ENCODE results near the gene ZC3HAV1. TPM values are rescaled to one million over a fixed set of nuclear protein-coding genes. Genes with fewer than 3 reads are reported as not detected.
"Not testable (repeated sequence)": the region's sequence is repeated elsewhere in the genome, so short reads cannot be mapped to it uniquely, and the experiment has no call there.

Gene ZC3HAV1
- total RNA-seq, 2 experiments from 2014 or later = 110 to 120 TPM

DNA sequence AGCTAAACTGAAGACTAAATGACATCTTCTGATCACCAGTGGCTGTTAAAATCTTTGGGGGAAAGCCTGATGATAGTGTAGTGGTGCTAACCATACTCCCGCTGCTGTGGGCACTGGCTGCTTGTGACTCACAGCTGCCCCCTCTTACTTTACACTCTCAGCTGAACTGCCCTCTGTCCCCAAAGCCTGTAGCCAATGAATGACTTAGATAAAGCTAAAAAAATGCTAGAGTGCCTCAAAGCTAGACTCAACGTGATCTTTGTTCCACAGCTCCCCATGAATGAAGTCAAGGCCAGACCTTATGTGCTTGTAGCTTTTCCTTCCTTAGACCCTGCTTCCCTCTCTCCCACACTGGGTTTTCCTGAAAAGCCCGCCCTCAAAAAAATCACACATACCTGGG lies 80.2 kb downstream of the ZC3HAV1 start:
- Mint-ChIP-seq H3K4me3 (no peak overlapping the region), H3K4me1 (peaks cover 12% of the 10 kb centered on the region), H3K27me3 (no peaks in the 10 kb centered on the region), H3K36me3 (ENCODE audit: low read depth) (peaks cover 57% of the 10 kb centered on the region), H3K27ac (no peak overlapping the region), H3K9me3 (ENCODE audit: low read depth) (no peaks in the 10 kb centered on the region)
- DNase-seq = no peak
- ChIA-PET CTCF (interaction anchor here (0.7 to 1.1 kb wide), 2 partner anchors 49 to 456 kb away, joined by 3 read pairs; no protein-coding TSS in a partner anchor), POLR2A (interaction anchor here (1.0 kb wide), 1 partner anchor 12 kb away, joined by 4 read pairs; no protein-coding TSS in a partner anchor)
- no peak for ATAC-seq
- intact Hi-C loops (cut with DNase I, micrococcal nuclease) = no loop called here

DNA sequence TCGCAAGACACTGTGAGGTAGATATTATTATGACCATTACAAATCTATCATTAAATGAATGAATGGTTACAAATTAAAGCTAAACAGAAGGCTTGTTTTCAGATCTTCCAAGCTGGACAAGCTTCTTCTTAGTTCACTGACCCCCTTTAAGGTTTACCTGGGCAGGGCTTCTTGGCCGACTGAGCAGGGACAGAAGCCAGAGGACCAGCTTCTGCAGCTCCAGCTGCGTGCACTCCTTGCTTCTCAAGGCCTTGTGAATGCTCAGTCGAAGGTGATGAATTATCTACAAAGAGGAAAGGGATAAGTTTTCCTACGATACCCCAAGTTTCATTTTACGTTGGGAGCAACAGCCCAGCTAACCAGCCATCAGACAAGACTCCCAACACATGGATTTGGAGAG lies 83.0 kb downstream of the ZC3HAV1 start:
- Mint-ChIP-seq H3K4me1 (no peaks in the 10 kb centered on the region), H3K9me3 (ENCODE audit: low read depth) (no peaks in the 10 kb centered on the region), H3K36me3 (ENCODE audit: low read depth) (peaks cover 50% of the 10 kb centered on the region), H3K27ac (no peak overlapping the region), H3K27me3 (no peaks in the 10 kb centered on the region), H3K4me3 (no peak overlapping the region)
- intact Hi-C loops (cut with DNase I, micrococcal nuclease) = no loop called here
- ChIA-PET POLR2A (no interaction called here), CTCF (interaction anchor here (1.3 to 2.2 kb wide), 2 partner anchors 9 to 48 kb away, joined by 7 to 9 read pairs; no protein-coding TSS in a partner anchor)
- no peak for ATAC-seq
- DNase-seq = no peak

DNA sequence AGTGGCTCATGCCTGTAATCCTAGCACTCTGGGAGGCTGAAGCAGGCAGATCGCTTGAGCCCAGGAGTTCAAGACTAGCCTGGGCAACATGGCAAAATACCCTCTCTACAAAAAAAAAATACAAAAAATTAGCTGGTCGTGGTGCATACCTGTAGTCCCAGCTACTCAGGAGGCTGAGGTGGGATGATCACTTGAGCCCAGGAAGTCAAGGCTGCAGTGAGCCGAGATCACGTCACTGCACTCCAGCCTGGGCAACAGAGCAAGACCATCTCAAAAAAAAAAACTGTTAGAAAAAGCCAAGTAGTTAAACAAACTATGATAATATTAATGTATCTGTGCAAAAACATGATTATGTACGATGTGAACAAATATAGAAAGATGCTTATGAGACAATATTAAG lies 83.7 kb downstream of the ZC3HAV1 start:
- peaks cover 47% of the 10 kb centered on the region for H3K36me3 Mint-ChIP-seq (ENCODE audit: low read depth)
- H3K27me3 Mint-ChIP-seq; intact Hi-C loops (cut with DNase I, micrococcal nuclease); ATAC-seq; H3K4me1 Mint-ChIP-seq; H3K9me3 Mint-ChIP-seq (ENCODE audit: low read depth); DNase-seq; H3K4me3 Mint-ChIP-seq; H3K27ac Mint-ChIP-seq: not testable (repeated sequence)
- POLR2A ChIA-PET = interaction anchor here (0.5 to 0.9 kb wide), 2 partner anchors 9 to 378 kb away, joined by 3 to 4 read pairs; no protein-coding TSS in a partner anchor
- CTCF ChIA-PET = interaction anchor here (1.3 to 2.2 kb wide), 2 partner anchors 9 to 49 kb away, joined by 7 to 9 read pairs; no protein-coding TSS in a partner anchor

DNA sequence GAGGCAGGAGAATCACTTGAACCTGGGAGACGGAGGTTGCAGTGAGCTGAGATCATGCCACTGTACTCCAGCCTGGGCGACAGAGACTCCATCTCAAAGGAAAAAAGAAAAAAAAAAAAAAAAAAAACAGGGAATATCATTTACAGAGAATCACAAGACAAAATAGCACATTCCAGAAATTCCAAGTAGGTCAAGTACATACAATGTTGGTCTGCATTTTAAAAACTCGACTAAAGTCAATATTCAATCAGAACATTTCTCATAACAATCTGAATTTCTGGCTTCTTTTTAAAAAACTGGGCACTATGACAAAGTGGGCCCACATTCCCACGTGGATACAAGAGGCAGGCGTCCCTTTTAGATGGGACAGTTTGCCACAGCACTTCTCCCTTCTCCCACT lies 86.4 kb downstream of the ZC3HAV1 start:
- CTCF ChIA-PET = interaction anchor here (1.0 to 2.1 kb wide), 2 partner anchors 53 to 137 kb away, joined by 3 to 6 read pairs; no protein-coding TSS in a partner anchor
- Mint-ChIP-seq H3K27ac (no peak overlapping the region), H3K27me3 (no peaks in the 10 kb centered on the region), H3K4me3 (no peak overlapping the region), H3K36me3 (ENCODE audit: low read depth) (peaks cover 27% of the 10 kb centered on the region), H3K4me1 (no peaks in the 10 kb centered on the region), H3K9me3 (ENCODE audit: low read depth) (no peaks in the 10 kb centered on the region)
- DNase-seq (no peak), ATAC-seq (no peak)
- POLR2A ChIA-PET = no interaction called here
- intact Hi-C loops (cut with DNase I, micrococcal nuclease) = no loop called here

DNA sequence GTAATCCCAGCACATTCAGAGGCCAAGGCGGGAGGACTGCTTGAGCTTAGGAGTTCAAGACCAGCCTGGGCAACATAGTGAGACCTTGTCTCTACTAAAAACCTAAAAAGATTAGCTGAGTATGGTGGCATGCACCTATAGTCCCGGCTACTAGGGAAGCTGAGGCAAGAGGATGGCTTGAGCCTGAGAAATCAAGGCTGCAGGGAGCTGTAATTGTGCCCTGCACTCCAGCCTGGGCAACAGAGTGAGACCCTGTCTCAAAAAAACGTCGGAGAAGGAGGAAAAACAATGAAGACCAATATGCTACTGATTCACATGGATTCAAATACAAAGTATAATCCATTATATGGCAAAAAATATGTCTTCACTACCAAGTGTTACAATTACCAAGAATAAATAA lies 87.2 kb downstream of the ZC3HAV1 start:
- Mint-ChIP-seq H3K27me3 (no peaks in the 10 kb centered on the region), H3K27ac (no peak overlapping the region), H3K4me1 (peaks cover 2% of the 10 kb centered on the region), H3K36me3 (ENCODE audit: low read depth) (peaks cover 22% of the 10 kb centered on the region), H3K4me3 (no peak overlapping the region), H3K9me3 (ENCODE audit: low read depth) (no peaks in the 10 kb centered on the region)
- ATAC-seq (no peak), DNase-seq (no peak)
- CTCF ChIA-PET = interaction anchor here (0.6 to 1.9 kb wide), 3 partner anchors 11 to 53 kb away, joined by 3 to 5 read pairs (median 4); no protein-coding TSS in a partner anchor
- intact Hi-C loops (cut with DNase I, micrococcal nuclease) = no loop called here
- POLR2A ChIA-PET = interaction anchor here (0.6 to 0.7 kb wide), 2 partner anchors 8 to 163 kb away, joined by 3 to 5 read pairs; no protein-coding TSS in a partner anchor

GRCh38 chr7:139018910-139019309 lies 90.6 kb downstream of the ZC3HAV1 start:
- DNase-seq (no peak), ATAC-seq (no peak)
- H3K4me1 Mint-ChIP-seq = peaks cover 6% of the 10 kb centered on the region
- H3K9me3 Mint-ChIP-seq (ENCODE audit: low read depth) = no peaks in the 10 kb centered on the region
- POLR2A ChIA-PET = no interaction called here
- no peak overlapping the region for H3K27ac Mint-ChIP-seq
- CTCF ChIA-PET = interaction anchor here (0.7 to 4.5 kb wide), 10 partner anchors 9 to 108 kb away, joined by 3 to 41 read pairs (median 4); no protein-coding TSS in a partner anchor
- H3K36me3 Mint-ChIP-seq (ENCODE audit: low read depth) = peaks cover 9% of the 10 kb centered on the region
- peaks cover 2% of the 10 kb centered on the region for H3K27me3 Mint-ChIP-seq
- H3K4me3 Mint-ChIP-seq = no peak overlapping the region
- intact Hi-C loops (cut with DNase I, micrococcal nuclease) = loop anchor here in 1 of 2 experiments (5.0 kb wide), 1 partner anchor 213 kb away; the partner anchor contains the start of gene UBN2

DNA sequence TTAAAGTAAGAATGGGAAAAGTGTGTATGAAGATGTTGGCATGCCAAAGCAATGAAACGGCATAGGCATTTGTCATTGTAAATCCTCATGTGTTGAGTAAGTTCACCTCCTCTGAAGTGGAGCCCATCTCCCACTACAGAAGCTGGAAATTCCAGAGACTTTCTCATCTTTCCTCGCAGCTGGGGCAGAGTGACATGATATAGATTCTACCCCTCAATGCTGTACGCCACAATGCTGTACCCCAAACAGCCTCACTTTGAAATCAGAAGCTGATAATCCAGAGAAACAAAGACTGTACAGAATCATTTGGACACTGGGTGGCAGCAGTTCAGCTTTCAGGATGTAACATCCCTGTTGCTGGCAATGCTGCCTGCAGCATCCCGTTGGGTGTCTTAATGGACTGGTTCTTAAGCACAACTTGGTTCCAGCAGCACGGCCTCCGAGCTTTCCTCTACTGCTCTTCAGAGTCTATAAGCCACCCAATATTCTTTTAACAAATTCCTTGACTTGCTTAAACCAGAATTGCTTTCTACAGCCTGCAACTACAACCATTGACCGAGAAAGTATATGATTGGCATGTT lies 92.5 kb downstream of the ZC3HAV1 start:
- Mint-ChIP-seq H3K4me1 (peaks cover 6% of the 10 kb centered on the region), H3K27me3 (peaks cover 4% of the 10 kb centered on the region)
- POLR2A ChIA-PET = interaction anchor here (1.1 kb wide), 1 partner anchor 9 kb away, joined by 3 read pairs; no protein-coding TSS in a partner anchor

GRCh38 chr7:139011373-139011772 lies 98.1 kb downstream of the ZC3HAV1 start:
- no peaks in the 10 kb centered on the region for H3K36me3 Mint-ChIP-seq (ENCODE audit: low read depth)
- DNase-seq (no peak), ATAC-seq (no peak)
- no peak overlapping the region for H3K4me3 Mint-ChIP-seq
- H3K9me3 Mint-ChIP-seq (ENCODE audit: low read depth) = no peaks in the 10 kb centered on the region
- CTCF ChIA-PET = interaction anchor here (1.5 kb wide), 1 partner anchor 14 kb away, joined by 3 read pairs; no protein-coding TSS in a partner anchor
- peaks cover 4% of the 10 kb centered on the region for H3K27me3 Mint-ChIP-seq
- H3K4me1 Mint-ChIP-seq = no peaks in the 10 kb centered on the region
- no peak overlapping the region for H3K27ac Mint-ChIP-seq
- intact Hi-C loops (cut with DNase I, micrococcal nuclease) = no loop called here
- POLR2A ChIA-PET = interaction anchor here (0.7 kb wide), 1 partner anchor 1105 kb away, joined by 10 read pairs; no protein-coding TSS in a partner anchor

More for the DNA sequence above, 92.5 kb downstream of the ZC3HAV1 start:
- Mint-ChIP-seq H3K27ac (no peak overlapping the region), H3K9me3 (ENCODE audit: low read depth) (no peaks in the 10 kb centered on the region), H3K36me3 (ENCODE audit: low read depth) (no peaks in the 10 kb centered on the region), H3K4me3 (no peak overlapping the region)
- intact Hi-C loops (cut with DNase I, micrococcal nuclease) = loop anchor here (1.0 to 5.0 kb wide), 3 partner anchors 58 to 215 kb away; partner anchors contain the start of gene UBN2 (in 1 of the 2)
- CTCF ChIA-PET = interaction anchor here (0.7 to 4.5 kb wide), 17 partner anchors 8 to 165 kb away, joined by 3 to 41 read pairs (median 3); no protein-coding TSS in a partner anchor
- DNase-seq = peak; percentile 78
- peak; percentile 98 for ATAC-seq

DNA sequence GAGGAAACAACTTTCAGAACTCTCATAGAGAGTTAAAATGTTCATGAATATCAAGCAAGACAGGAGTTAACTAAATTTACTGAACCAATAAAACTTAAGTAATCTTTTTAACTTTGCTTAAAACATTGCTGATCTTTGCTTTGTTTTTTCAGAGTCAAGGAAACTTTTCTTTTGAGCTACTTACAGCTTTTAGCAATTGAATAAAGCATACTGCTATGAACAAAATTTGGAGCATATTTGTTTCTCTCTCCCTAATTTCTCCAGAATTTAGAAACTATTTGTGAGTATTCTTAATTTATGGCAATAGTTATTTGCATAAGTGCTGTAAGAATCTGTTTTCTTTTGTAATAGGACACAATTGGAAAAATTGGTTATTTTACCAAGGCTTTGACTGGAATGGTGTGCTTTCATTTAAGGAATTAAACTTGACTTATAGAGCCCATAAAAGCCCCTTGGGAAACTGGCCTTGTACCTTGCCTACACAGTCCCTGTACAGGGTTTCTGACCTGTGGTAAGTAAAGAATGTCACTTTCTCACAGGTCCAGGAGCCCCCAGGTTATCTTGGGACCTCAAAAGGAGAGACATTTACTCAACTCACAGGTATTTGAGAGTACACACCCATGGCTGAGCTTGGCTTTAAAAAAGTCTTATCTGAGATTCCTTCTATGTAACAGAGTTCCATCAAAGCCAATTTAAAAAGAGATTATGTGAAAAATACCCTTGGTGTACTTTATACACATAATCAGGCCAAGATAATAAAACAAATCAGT lies 105.0 kb downstream of the ZC3HAV1 start:
- ChIA-PET CTCF (no interaction called here), POLR2A (no interaction called here)
- Mint-ChIP-seq H3K27me3 (no peaks in the 10 kb centered on the region), H3K9me3 (ENCODE audit: low read depth) (peaks cover 7% of the 10 kb centered on the region), H3K36me3 (ENCODE audit: low read depth) (no peaks in the 10 kb centered on the region), H3K4me1 (peaks cover 3% of the 10 kb centered on the region), H3K27ac (no peak overlapping the region), H3K4me3 (no peak overlapping the region)
- intact Hi-C loops (cut with DNase I, micrococcal nuclease) = no loop called here
- DNase-seq = no peak
- ATAC-seq = no peak

GRCh38 chr7:138999414-138999813 lies 110.1 kb downstream of the ZC3HAV1 start:
- no peak overlapping the region for H3K4me3 Mint-ChIP-seq
- CTCF ChIA-PET = interaction anchor here (0.6 kb wide), 1 partner anchor 395 kb away, joined by 4 read pairs; no protein-coding TSS in a partner anchor

More at GRCh38 chr7:138999414-138999813, 110.1 kb downstream of the ZC3HAV1 start:
- H3K27ac Mint-ChIP-seq = no peak overlapping the region
- intact Hi-C loops (cut with DNase I, micrococcal nuclease) = no loop called here
- ATAC-seq (no peak), DNase-seq (no peak)
- peaks cover 7% of the 10 kb centered on the region for H3K4me1 Mint-ChIP-seq
- H3K9me3 Mint-ChIP-seq (ENCODE audit: low read depth) = peaks cover 2% of the 10 kb centered on the region
- peaks cover 2% of the 10 kb centered on the region for H3K27me3 Mint-ChIP-seq
- H3K36me3 Mint-ChIP-seq (ENCODE audit: low read depth) = no peaks in the 10 kb centered on the region
- POLR2A ChIA-PET = no interaction called here

All from activated CD4-positive, alpha-beta T cell treated with anti-CD3 and anti-CD28 coated beads for 36 hours (primary cell).